Cortex of kidney (tissue), 1 donor: ENCODE measurements around the gene EGR1.
A peak's percentile ranks its signal among the peaks of the same experiment; 100 is the strongest.

Experiments
- DNase-seq: peaks from one replicate; lab custom pipeline; 2025; lab: John Stamatoyannopoulos, UW

EGR1 gene

DNA sequence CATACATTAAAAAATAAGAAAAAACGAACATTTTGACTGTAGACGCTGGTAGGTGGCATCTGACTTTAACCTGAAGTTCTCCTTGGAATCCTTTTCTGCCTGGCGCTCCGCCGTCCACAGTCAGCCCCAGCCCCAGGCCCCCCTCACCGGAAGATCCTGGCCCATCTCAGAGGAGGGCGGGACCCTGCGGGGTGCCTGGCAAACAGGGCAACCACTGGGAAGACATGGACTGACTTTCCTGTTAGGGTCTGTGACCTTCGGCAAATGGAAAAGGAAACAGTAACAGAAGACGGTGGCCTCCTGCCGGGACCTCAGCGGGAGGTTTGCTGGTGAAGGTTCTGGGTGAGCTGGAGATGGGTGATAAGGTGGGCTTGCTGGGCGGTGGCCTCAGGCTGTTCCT lies 11.7 kb upstream of the EGR1 start:
- no peak for DNase-seq

- DNase-seq, result no peak
These were observed 11.2 kb upstream of the EGR1 start for GRCh38 chr5:138454121-138454520.

DNA sequence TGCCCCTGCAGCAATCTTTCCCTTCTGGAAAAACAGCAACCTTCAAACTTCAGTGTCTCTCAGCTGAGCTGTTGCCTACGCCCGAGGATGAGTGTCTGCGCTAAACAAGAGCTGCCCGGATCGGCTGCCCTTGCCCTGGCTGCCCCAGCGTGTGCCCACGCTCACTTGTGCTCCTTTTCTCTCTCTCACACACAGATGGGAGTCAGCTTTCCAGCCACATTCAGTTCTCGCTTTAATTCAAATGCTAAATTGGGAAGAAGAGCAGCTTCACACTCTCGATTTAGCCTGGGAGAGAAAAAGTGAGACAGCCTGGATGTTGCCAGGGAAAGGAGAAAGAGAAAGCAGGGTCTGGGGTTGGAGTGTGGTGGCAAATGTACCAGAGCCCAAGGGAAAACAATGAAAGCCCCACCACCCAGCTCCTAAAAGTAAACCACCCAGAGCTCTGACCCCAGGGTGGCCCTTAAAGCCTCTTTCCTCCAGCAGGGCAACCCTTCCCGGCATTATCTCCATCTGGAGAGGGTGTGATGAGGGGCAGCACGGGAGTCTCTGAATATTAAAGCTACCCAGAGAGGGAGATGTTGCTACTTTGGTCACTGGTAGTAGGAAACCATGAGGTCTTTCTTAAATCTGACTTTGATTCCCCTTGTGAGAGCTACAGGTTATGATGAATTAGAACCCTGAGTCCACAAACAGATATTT lies 9.9 kb upstream of the EGR1 start:
- no peak for DNase-seq

- no peak for DNase-seq
These were observed 7.6 kb upstream of the EGR1 start for GRCh38 chr5:138457531-138458275.

DNA sequence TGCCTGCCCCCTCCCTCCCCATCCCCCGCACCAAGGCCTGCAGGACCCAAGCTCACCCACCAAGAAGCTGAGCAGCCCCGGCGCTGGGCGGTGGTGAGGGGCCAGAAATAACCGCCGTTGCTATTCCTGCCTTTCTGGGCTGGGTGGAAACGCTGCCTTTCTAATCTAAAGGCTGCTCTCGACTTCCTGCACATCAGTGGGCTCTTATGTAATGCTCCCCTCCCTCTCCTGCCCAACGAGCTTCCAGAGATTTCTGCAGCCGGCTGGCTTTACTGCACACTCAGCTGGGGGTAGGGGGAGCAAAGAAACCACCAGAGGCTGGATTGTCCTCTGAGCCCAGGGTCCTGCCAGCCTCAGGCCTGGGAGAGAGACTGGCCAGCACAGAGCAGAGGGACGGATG lies 6.9 kb upstream of the EGR1 start:
- DNase-seq, result no peak

DNA sequence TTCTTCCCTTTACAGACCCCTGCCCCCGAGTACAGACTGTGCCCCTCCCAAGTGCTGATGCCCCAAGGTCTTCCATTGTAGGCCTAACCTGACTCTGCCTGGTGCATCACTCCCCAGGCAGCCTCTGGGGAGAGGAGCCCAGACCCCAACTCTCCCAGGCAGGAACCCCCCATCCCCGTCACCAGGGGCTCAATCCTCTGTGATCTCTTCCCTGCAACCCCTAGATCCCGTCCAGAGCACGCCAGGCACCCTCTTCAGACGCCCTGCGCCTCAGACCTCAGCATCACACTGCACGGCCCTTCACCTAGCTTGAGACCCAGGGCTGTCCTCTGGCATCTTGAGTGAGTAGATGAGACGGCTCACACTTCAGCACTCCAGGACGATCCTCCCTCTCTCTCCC lies 6.4 kb upstream of the EGR1 start:
- no peak for DNase-seq

DNA sequence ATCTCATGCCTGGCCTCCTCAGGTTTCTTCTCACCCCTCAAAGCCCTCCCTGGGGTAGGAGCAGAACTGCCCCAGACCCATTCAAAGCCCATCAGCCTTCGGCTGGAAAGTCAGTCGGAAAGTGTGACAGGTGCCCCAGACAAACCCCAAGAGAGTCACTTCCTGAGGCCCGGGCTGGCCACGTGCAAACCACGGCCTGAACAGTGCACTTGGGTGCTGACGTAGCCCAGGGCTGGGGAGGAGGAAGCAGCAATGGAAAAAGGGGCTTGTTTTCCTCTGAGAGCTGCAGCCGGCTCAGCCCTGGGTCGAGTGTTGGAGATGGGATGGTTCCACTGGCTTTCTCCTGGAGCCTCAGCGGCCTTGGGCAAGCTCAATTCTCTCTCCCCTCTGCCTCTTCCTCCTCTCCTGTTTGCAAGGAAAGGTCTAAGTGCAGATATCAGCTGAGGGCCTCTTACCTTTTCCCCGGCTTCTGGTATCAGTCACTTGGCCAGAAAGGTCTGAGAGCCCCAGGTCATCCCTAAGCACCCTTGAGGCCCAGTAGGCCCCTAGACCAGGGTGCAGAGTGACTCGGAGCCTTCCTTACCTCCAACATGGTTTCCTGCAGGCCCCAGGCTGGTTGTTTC lies 5.9 kb upstream of the EGR1 start:
- no peak for DNase-seq

DNA sequence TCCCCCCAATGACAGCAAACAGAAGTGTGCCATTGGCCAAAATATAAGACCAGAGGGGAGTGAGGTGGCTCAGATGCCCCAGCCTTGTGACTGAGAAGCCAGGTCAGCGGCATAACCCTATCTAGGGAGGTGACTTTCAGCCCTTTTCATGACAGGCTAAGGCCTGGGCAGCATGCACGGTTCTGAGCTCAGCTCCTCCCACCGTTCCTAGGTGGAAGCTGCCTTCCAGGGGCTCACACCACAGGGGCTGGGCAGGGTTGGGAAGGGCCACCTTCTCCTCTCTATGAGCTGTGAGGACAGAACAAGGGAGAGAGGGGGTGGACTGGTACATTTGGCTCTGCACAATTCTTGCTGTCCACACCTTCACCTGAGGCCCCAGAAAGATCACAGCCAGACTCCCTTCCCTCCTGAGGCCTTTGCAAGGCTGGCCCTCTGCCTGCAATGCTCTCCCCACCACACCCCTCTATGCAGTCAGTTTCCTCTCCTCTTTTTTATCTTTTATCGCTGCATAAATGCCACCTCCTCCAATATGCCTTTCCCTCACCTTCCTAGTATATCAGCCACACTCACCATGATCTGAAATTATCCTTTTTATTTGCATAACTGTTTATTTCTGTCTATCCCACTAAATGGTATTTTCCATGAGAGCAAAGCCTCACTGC lies 5.1 kb upstream of the EGR1 start:
- no peak for DNase-seq

- DNase-seq, result no peak
These were observed 3.7 kb upstream of the EGR1 start for GRCh38 chr5:138461343-138462125.

DNA sequence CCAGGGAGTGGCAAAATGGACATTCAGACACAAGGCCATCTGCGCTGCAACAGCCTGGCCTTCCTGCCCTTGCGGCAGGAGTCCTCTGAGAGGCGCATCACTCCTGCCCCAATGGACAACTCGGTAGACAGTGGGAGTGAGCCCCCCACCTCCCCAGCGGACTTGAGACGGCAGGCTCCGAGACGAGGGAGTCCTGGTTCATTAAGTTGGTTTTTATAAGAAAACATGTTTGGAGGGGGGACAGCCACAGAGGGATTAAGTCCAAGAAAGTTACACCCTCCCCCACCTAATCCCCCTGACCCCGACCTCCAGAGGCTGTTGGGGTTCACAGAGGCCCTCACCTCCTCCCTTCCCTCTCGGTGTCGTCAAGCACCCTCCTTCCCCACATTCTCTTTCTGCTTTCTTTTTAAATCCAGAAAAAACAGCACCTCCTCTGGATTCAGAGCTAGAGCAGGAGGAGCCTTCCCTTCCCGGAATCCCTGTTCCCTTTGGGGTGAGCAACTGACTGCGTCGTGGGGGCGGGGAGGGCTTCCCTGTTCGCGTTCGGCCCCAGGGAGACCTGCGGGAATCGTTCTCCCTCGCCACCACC lies 1.8 kb upstream of the EGR1 start:
- DNase-seq, result no peak

- DNase-seq, result peak; percentile 73
These were observed 1.3 kb upstream of the EGR1 start for GRCh38 chr5:138464008-138464387.

- DNase-seq, result peak; percentile 85
These were observed 655 bp upstream of the EGR1 start for GRCh38 chr5:138464388-138465260.

DNA sequence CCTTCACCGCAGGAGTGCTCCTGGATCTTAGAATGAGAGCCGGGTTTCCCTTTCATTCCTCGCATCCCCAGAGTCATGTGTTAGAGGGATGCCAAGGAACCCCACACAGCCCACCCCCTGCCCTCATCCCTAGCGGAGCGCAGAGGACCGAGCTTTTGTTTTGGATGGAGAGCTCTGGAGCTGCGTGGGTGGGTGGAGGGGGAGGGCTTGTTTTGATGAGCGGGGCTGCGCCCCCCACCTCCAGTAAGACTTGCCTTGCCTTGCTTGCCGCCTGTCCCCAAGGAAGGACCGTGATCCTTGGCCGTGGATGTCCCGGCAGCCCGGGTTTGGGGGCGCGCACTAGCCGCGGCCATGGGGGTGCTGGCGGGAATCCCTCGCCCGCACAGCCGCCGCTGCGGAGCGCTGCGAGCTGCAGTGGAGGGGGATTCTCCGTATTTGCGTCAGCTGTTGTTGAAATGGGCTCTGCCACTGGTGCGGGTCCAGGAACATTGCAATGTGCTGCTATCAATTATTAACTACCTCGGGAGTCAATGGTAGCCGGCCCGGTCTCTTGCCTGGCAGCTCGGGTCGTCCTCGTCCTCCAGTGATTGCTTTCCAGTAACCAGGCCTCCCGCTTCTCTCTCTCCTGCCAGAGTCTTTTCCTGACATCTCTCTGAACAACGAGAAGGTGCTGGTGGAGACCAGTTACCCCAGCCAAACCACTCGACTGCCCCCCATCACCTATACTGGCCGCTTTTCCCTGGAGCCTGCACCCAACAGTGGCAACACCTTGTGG lies 1.0 kb downstream of the EGR1 start:
- no peak for DNase-seq

GRCh38 chr5:138466900-138467710 lies 1.8 kb downstream of the EGR1 start:
- no peak for DNase-seq

DNA sequence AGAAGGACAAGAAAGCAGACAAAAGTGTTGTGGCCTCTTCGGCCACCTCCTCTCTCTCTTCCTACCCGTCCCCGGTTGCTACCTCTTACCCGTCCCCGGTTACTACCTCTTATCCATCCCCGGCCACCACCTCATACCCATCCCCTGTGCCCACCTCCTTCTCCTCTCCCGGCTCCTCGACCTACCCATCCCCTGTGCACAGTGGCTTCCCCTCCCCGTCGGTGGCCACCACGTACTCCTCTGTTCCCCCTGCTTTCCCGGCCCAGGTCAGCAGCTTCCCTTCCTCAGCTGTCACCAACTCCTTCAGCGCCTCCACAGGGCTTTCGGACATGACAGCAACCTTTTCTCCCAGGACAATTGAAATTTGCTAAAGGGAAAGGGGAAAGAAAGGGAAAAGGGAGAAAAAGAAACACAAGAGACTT lies 2.4 kb downstream of the EGR1 start:
- DNase-seq, result no peak

DNA sequence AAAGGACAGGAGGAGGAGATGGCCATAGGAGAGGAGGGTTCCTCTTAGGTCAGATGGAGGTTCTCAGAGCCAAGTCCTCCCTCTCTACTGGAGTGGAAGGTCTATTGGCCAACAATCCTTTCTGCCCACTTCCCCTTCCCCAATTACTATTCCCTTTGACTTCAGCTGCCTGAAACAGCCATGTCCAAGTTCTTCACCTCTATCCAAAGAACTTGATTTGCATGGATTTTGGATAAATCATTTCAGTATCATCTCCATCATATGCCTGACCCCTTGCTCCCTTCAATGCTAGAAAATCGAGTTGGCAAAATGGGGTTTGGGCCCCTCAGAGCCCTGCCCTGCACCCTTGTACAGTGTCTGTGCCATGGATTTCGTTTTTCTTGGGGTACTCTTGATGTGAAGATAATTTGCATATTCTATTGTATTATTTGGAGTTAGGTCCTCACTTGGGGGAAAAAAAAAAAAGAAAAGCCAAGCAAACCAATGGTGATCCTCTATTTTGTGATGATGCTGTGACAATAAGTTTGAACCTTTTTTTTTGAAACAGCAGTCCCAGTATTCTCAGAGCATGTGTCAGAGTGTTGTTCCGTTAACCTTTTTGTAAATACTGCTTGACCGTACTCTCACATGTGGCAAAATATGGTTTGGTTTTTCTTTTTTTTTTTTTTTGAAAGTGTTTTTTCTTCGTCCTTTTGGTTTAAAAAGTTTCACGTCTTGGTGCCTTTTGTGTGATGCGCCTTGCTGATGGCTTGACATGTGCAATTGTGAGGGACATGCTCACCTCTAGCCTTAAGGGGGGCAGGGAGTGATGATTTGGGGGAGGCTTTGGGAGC lies 3.1 kb downstream of the EGR1 start:
- no peak for DNase-seq

- no peak for DNase-seq
These were observed 3.8 kb downstream of the EGR1 start for GRCh38 chr5:138468966-138469539.
